Thyroid gland (tissue), 4 donors: ENCODE measurements around the gene EPHB3. TPM values are rescaled to one million over a fixed set of nuclear protein-coding genes. Genes with fewer than 3 reads are reported as not detected.
"Not testable (repeated sequence)": the region's sequence is repeated elsewhere in the genome, so short reads cannot be mapped to it uniquely, and the experiment has no call there.

ENCODE experiments used
- DNase-seq, 2 donors: peaks; one replicate each; pipeline ENCODE4 v3.0.0-alpha.2; 2019
- H3K27ac ChIP-seq, 3 donors: fragments of 200-600 bp; sonication (generic); 1 replicate in 2 of 3; 2 replicates in 1 of 3; pipeline ENCODE4 v1.5.1; 2016 to 2019; ENCODE audit warnings: mild to moderate bottlenecking in 1 of 3, moderate library complexity in 1 of 3
- H3K27me3 ChIP-seq: fragments of 200-600 bp; sonication (generic); one replicate; pipeline ENCODE4 v1.5.1; 2019
- H3K36me3 ChIP-seq, 2 donors: fragments of 200-600 bp; sonication (generic); one replicate each; pipeline ENCODE4 v1.5.1; 2016 to 2019
- H3K4me1 ChIP-seq, 2 donors: fragments of 200-600 bp; sonication (generic); one replicate each; pipeline ENCODE4 v1.5.1; 2017 to 2019
- H3K4me3 ChIP-seq, 3 donors: fragments of 200-600 bp; sonication (generic); replicated peaks in 1 of 3; 1 replicate in 2 of 3; 2 replicates in 1 of 3; pipeline ENCODE4 v1.5.1; 2016; ENCODE audit warnings: mild to moderate bottlenecking in 1 of 3
- H3K9me3 ChIP-seq: fragments of 200-600 bp; sonication (generic); one replicate; pipeline ENCODE4 v1.5.1; 2017
- CTCF ChIP-seq, 6 experiments: fragments of 200-600 bp in 3 of 6; fragments of 450-650 bp in 3 of 6; sonication (generic) in 3 of 6; IDR thresholded peaks; one replicate each; pipeline ENCODE4 v1.5.1; 2016 to 2019; ENCODE audit warnings: antibody characterized with exemption in 6 of 6, mild to moderate bottlenecking in 2 of 6, inconsistent platforms in 1 of 6, moderate library complexity in 1 of 6
- POLR2A ChIP-seq, 2 donors: fragments of 450-650 bp; IDR thresholded peaks; one replicate each; pipeline ENCODE4 v1.6.1; 2017; ENCODE audit warnings: antibody characterized with exemption in 2 of 2, mild to moderate bottlenecking in 2 of 2, moderate library complexity in 1 of 2
- WGBS, 2 donors: methylation state at CpG; one replicate each; pipeline ENCODE4 v1.1.5; 2017; 5-methylcytosine and 5-hydroxymethylcytosine counted together
- intact Hi-C: fragments of 100-400 bp; cut with DNase I; formaldehyde crosslinking; loops from one replicate; pipeline ENCODE4 v1.15.1; 2023
- total RNA-seq, 4 donors: library from RNA; depleted of rRNA; stranded (reverse); fragments of >200 nt; gene quantifications; one replicate each; pipeline ENCODE4 v1.2.3, GENCODE V29; 2016

Gene EPHB3
- total RNA-seq, 4 donors from 2014 or later, result 0.46 to 2.7 (median 1.1) TPM

DNA sequence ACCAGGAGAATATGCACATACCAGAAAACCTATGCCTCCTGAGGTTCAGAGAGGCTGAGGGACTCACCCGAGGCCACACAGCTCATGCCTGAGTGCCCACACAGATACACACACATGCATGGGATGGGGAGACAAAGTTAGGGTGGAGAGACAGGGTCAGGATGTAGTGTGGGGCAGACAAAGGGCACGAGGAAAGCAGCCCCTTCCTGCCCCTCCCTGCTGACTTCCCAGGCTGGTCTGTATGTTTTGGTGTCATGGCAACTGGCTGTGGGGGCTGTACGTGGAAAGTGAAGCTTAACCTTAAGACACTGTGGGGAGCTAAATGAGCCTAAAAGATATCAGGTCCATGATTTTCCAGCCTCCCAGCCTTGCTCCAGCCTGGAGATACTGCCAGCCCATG, 57.8 kb downstream of the EPHB3 start:
- intact Hi-C loops, result no loop called here

DNA sequence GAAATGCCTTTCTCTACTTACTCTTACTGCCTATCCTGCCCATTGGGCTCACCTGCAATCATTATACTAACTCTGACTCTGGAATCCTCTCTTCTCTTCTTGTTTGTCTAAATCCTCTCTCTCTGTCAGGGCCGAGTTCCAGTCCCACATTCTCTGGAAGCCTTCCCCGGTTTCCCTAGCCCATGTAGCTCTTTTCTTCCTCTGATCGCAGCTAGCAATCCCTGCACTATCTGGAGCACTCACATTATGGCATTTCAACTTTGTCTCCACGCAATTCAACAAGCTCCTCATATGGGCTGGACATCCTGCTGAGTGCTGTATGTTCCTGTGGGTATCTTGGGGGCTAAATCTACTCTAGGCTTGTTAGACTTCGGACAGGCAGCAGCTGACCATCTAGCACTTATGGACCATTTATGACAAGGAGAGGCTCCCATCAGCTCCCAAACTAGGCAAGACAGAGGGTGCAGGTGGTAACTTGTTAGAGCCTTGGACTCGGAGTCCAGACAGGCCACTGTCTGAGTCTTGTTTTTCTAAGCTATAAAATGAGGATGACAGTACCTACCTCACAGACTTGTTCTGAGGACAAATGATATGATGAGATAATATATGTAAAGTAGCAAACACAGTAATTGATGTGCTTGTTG, 58.3 kb downstream of the EPHB3 start:
- TF ChIP-seq POLR2A (IDR thresholded peaks at IDR 0.05) (no peak), CTCF (IDR thresholded peaks at IDR 0.05) (no peak)
- no peak overlapping the region for H3K4me3 ChIP-seq
- intact Hi-C loops, result no loop called here
- no peak overlapping the region for H3K27ac ChIP-seq
- H3K27me3 ChIP-seq, result no peaks in the 10 kb centered on the region
- H3K9me3 ChIP-seq, result no peaks in the 10 kb centered on the region
- H3K4me1 ChIP-seq, result no peaks in the 10 kb centered on the region
- no peaks in the 10 kb centered on the region for H3K36me3 ChIP-seq
- no peak for DNase-seq
- 66 to 72% methylated on average over 6 of the region's 6 CpGs for WGBS, 2 donors

More for the DNA sequence above, 57.8 kb downstream of the EPHB3 start:
- H3K27me3 ChIP-seq, result no peaks in the 10 kb centered on the region
- no peaks in the 10 kb centered on the region for H3K4me1 ChIP-seq
- no peak for DNase-seq
- H3K27ac ChIP-seq, result no peak overlapping the region
- no peak overlapping the region for H3K4me3 ChIP-seq
- 19 to 46% methylated on average over 3 of the region's 3 CpGs for WGBS, 2 donors
- TF ChIP-seq CTCF (IDR thresholded peaks at IDR 0.05), result no peak
- no peak for TF ChIP-seq POLR2A (IDR thresholded peaks at IDR 0.05)
- no peaks in the 10 kb centered on the region for H3K36me3 ChIP-seq
- H3K9me3 ChIP-seq, result no peaks in the 10 kb centered on the region

DNA sequence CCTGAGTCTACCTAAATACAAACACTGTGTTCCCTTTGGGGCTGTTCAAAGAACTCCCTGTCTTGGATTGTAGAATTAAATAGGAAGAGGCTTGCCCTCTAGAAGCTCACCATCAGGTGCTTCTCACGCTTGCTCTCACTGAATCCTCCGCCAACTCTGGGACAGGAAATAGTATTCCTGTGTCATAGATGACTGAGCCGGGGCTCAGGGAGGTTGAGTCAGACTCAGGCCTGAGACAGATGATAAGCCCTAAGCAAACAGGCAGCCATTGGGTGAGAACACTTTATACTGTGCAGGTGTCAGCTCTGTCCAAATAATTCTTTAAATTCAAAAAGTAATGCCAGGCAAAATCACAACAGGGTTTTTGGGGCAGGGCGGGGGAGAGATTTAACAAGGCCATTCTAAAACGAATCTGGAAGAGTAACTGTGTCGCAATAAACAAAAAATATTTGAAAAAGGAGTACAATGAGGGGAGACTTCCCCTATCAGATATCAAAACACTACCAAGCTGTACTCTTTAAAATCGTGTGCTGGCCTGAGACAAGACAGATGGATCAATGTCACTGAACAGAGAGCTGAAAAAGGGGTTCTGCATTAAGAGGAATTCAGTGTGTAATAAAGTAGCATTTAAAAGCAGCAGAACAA, 59.0 kb downstream of the EPHB3 start:
- DNase-seq, result no peak
- H3K4me3 ChIP-seq, result no peak overlapping the region

GRCh38 chr3:184622156-184622555, 60.6 kb downstream of the EPHB3 start:
- H3K9me3 ChIP-seq, H3K36me3 ChIP-seq, intact Hi-C loops, H3K4me3 ChIP-seq, DNase-seq, H3K27me3 ChIP-seq, H3K27ac ChIP-seq, H3K4me1 ChIP-seq: not testable (repeated sequence)
- WGBS, 2 donors, result 94% methylated on average over 13 of the region's 13 CpGs

More for the DNA sequence above, 59.0 kb downstream of the EPHB3 start:
- intact Hi-C loops, result no loop called here
- 80 to 83% methylated on average over 7 of the region's 7 CpGs for WGBS, 2 donors
- no peaks in the 10 kb centered on the region for H3K27me3 ChIP-seq
- no peaks in the 10 kb centered on the region for H3K4me1 ChIP-seq
- no peaks in the 10 kb centered on the region for H3K9me3 ChIP-seq
- no peaks in the 10 kb centered on the region for H3K36me3 ChIP-seq
- H3K27ac ChIP-seq, result no peak overlapping the region
- TF ChIP-seq CTCF (IDR thresholded peaks at IDR 0.05), result no peak
- TF ChIP-seq POLR2A (IDR thresholded peaks at IDR 0.05), result no peak

DNA sequence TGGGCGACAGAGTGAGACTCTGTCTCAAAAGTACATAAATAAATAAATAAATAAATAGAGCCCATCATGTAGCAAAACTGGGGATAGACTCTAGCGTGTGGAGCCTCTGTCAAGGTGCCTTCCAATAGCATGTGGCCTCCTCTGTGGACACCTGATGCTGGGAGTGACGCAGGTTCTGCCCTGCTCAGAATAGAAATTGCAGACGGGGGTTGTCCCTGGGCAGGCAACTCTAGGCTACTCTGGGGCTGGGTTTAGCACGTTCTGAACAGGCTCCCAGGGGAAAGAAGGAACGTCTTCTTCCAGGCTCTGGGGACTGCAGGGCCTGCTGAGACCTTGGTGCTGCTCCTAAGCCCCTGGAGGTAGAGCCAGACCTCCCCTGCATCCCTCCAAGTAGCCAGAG, 65.3 kb downstream of the EPHB3 start:
- no peaks in the 10 kb centered on the region for H3K27me3 ChIP-seq
- no peak overlapping the region for H3K27ac ChIP-seq
- TF ChIP-seq CTCF (IDR thresholded peaks at IDR 0.05), result no peak
- intact Hi-C loops, result no loop called here
- no peak for DNase-seq
- H3K9me3 ChIP-seq, result no peaks in the 10 kb centered on the region
- H3K4me1 ChIP-seq, result no peaks in the 10 kb centered on the region
- 76 to 82% methylated on average over 6 of the region's 6 CpGs for WGBS, 2 donors
- H3K4me3 ChIP-seq, result no peak overlapping the region
- no peaks in the 10 kb centered on the region for H3K36me3 ChIP-seq
